Tibial artery (tissue), 4 donors: ENCODE results near the gene ERC2.

ENCODE experiments used
- DNase-seq, 2 donors: peaks; one replicate each; pipeline ENCODE4 v3.0.0-alpha.2; 2019
- H3K27ac ChIP-seq, 2 donors: fragments of 200-600 bp; sonication (generic) in 1 of 2; 1 replicate in 1 of 2; 2 replicates in 1 of 2; pipeline ENCODE4 v1.5.1; 2018 to 2019; ENCODE audit warnings: mild to moderate bottlenecking in 1 of 2
- H3K27me3 ChIP-seq, 2 donors: fragments of 200-600 bp; sonication (generic) in 1 of 2; one replicate each; pipeline versions ENCODE4 v1.5.1 to v1.6.0; 2016 to 2019
- H3K36me3 ChIP-seq, 3 donors: fragments of 200-600 bp; sonication (generic) in 2 of 3; one replicate each; pipeline ENCODE4 v1.5.1; 2016 to 2019; ENCODE audit warnings: mild to moderate bottlenecking in 2 of 3
- H3K4me1 ChIP-seq, 4 donors: fragments of 200-600 bp; sonication (generic) in 2 of 4; 1 replicate in 3 of 4; 2 replicates in 1 of 4; pipeline ENCODE4 v1.5.1; 2016 to 2019
- H3K4me3 ChIP-seq, 2 donors: fragments of 200-600 bp; sonication (generic) in 1 of 2; 1 replicate in 1 of 2; 2 replicates in 1 of 2; pipeline ENCODE4 v1.5.1; 2018 to 2019; ENCODE audit warnings: mild to moderate bottlenecking in 2 of 2
- H3K9me3 ChIP-seq, 3 donors: fragments of 200-600 bp; sonication (generic) in 1 of 3; one replicate each; pipeline ENCODE4 v1.5.1; 2016 to 2019
- CTCF ChIP-seq, 2 experiments: fragments of 200-600 bp in 1 of 2; fragments of 450-650 bp in 1 of 2; IDR thresholded peaks; one replicate each; pipeline ENCODE4 v1.5.1; 2017 to 2019; ENCODE audit warnings: antibody characterized with exemption in 2 of 2, mild to moderate bottlenecking in 1 of 2, moderate library complexity in 1 of 2
- intact Hi-C: fragments of 100-400 bp; cut with DNase I; formaldehyde crosslinking; loops from one replicate; pipeline ENCODE4 v1.15.0; 2023; ENCODE audit warnings: low total_unique reads

ERC2 gene

DNA sequence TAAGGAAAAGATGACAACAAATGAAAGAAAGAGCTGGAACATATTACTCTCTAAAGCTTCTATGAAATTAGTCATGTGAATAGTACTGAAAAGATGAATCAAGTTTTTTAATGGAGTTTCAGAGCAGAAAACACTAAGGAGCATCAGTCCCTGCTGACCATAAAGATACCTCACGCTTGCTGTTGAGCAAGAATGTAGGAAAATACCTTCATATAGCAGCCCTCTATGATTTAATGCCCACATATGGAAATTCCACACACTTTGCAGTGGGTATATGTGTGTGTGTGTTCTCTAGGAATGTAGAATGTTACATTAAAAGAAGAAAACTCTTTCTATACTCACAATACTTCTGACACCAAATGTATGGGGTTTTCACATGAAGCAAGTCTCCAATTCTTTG, 355.0 kb downstream of the ERC2 start:
- peaks cover 3 to 4% (median 3%) of the 10 kb centered on the region in 3 donors for H3K9me3 ChIP-seq
- no peaks in the 10 kb centered on the region for H3K4me1 ChIP-seq
- no peak overlapping the region for H3K27ac ChIP-seq
- H3K27me3 ChIP-seq: no peaks in the 10 kb centered on the region
- H3K4me3 ChIP-seq: no peak overlapping the region
- no peak for DNase-seq
- intact Hi-C loops: no loop called here
- no peak for TF ChIP-seq CTCF (IDR thresholded peaks at IDR 0.05)
- no peaks in the 10 kb centered on the region for H3K36me3 ChIP-seq

GRCh38 chr3:56111606-56112304, 356.5 kb downstream of the ERC2 start:
- no peak for TF ChIP-seq CTCF (IDR thresholded peaks at IDR 0.05)
- H3K27me3 ChIP-seq: no peaks in the 10 kb centered on the region
- H3K9me3 ChIP-seq: peaks cover 3 to 4% (median 3%) of the 10 kb centered on the region in 3 donors
- intact Hi-C loops: no loop called here
- no peak overlapping the region for H3K27ac ChIP-seq
- no peak overlapping the region for H3K4me3 ChIP-seq
- H3K36me3 ChIP-seq: no peaks in the 10 kb centered on the region
- DNase-seq: no peak
- no peaks in the 10 kb centered on the region for H3K4me1 ChIP-seq

DNA sequence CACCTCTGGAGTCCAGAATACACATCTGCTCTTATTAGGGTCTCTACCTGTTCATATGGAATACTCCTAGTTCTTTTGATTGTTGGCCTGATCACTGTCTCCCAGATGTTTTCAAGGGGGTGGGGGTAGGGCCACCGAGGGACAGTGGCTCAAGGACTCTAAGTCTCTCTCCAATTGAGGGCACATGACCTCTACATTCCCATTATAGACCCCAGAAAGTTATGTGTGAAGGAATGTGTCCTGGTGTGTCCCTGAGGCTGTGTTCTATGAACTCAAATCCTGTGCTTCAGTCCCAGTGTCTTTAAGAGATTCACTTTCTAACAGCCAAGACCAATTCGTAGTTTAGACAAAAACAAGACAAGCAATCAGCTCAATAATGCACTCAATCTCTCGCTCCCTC, 357.4 kb downstream of the ERC2 start:
- peaks cover 3 to 4% (median 3%) of the 10 kb centered on the region in 3 donors for H3K9me3 ChIP-seq
- H3K4me1 ChIP-seq: no peaks in the 10 kb centered on the region
- H3K27me3 ChIP-seq: no peaks in the 10 kb centered on the region
- no peak overlapping the region for H3K4me3 ChIP-seq
- no peak for TF ChIP-seq CTCF (IDR thresholded peaks at IDR 0.05)
- no peak overlapping the region for H3K27ac ChIP-seq
- intact Hi-C loops: no loop called here
- no peak for DNase-seq
- no peaks in the 10 kb centered on the region for H3K36me3 ChIP-seq

DNA sequence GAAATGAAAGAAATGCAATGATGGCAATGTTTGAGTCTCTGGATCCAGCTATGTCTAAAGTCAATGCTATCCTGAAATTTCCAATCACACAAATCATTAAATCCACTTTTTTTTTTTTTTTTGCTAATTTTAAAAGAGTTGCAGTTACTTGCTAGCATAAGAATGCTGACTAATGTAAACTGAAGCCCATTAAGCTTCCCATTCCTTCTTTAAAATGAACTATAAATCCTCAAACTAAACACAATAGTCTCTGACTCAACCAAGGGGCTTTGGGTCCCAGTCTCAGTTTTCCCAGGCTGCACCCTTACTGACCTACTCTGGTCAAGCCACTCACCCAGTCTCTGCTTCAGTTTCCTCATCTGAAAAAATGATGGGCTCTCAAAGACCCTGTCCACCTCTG, 361.1 kb downstream of the ERC2 start:
- Histone ChIP-seq H3K4me1 (no peaks in the 10 kb centered on the region), H3K27ac (no peak overlapping the region), H3K9me3 (no peaks in the 10 kb centered on the region), H3K27me3 (no peaks in the 10 kb centered on the region), H3K4me3 (no peak overlapping the region), H3K36me3 (no peaks in the 10 kb centered on the region)
- no peak for TF ChIP-seq CTCF (IDR thresholded peaks at IDR 0.05)
- intact Hi-C loops: no loop called here
- DNase-seq: no peak

DNA sequence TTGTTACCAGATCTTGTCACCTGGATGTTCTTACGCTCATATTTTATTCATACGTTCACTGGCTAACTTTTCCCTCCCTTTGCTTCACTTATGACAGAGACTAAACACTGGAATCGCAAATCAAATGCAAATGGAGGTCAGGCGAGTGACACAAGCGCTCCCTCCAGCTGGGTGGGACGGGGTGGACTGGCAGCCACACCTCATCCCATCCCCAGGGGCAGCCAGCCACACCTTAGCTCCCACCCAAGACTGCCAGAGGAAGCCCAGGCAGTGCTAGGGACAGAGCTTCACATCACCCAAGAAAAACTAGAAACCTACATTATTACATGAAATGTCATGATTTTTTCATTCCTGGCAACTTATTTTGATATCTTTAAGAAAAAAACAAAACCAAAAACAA, 366.2 kb downstream of the ERC2 start:
- TF ChIP-seq CTCF (IDR thresholded peaks at IDR 0.05): no peak
- no peaks in the 10 kb centered on the region for H3K36me3 ChIP-seq
- no peaks in the 10 kb centered on the region for H3K4me1 ChIP-seq
- H3K9me3 ChIP-seq: no peaks in the 10 kb centered on the region
- no peaks in the 10 kb centered on the region for H3K27me3 ChIP-seq
- no peak overlapping the region for H3K27ac ChIP-seq
- no peak for DNase-seq
- intact Hi-C loops: no loop called here
- H3K4me3 ChIP-seq: no peak overlapping the region

DNA sequence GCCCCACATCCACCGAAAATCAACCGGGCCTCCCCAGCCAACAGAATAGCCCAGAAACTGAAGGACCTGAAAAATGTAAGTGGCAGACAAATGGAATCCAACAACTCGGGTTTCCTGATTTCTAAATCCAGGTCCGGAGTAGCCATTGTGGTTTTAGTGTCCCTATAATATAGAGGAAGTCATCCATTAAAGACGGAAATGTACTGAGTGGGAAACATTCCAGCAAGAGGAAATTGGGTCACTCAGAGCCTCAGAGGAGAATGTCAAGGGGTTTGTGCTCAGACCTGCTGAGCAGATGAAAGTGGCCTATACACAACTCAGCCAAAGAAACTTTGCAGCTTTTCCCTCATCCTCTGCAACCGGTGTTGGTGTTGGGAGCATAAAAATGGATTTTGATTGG, 366.7 kb downstream of the ERC2 start:
- no peak overlapping the region for H3K27ac ChIP-seq
- no peak for DNase-seq
- TF ChIP-seq CTCF (IDR thresholded peaks at IDR 0.05): no peak
- no peaks in the 10 kb centered on the region for H3K4me1 ChIP-seq
- H3K9me3 ChIP-seq: no peaks in the 10 kb centered on the region
- intact Hi-C loops: no loop called here
- no peaks in the 10 kb centered on the region for H3K36me3 ChIP-seq
- no peak overlapping the region for H3K4me3 ChIP-seq
- no peaks in the 10 kb centered on the region for H3K27me3 ChIP-seq
